ENCODE data around the gene FAM163B. TPM values are rescaled to one million over a fixed set of nuclear protein-coding genes. Genes with fewer than 3 reads are reported as not detected.
A peak's percentile ranks its signal among the peaks of the same experiment; 100 is the strongest.

Gene FAM163B
- total RNA-seq, 6 donors from 2014 or later = not detected

DNA sequence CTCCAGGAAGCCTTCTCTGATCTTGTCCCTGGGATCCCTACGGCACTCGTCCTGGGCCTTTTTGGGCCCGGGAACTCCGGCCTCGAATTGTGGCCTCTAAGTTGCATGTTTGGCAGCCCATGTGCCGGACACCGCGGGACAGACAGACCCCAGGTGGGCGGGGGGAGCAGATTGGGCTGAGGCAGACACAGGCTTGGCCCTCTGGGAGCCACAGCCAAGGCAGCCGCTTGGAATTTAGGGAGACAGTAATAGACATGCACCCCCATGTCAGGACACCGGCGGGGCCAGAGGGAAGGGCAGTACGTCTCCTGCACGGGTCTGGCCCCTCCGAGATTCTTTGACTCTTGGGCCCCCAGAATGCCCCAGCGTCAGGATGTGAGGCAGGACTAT is 38.5 kb downstream of the FAM163B start:
- Histone ChIP-seq H3K27ac (peak overlapping the region in 1 of 4 donors; percentile 35), H3K4me1 (peaks cover 11 to 32% (median 19%) of the 10 kb centered on the region in 4 donors), H3K27me3 (no peaks in the 10 kb centered on the region), H3K36me3 (peaks cover 0 to 11% (median 3%) of the 10 kb centered on the region in 4 donors), H3K9me3 (no peaks in the 10 kb centered on the region), H3K4me3 (no peak overlapping the region)
- no peak for TF ChIP-seq EP300 (IDR thresholded peaks at IDR 0.05)
- TF ChIP-seq POLR2AphosphoS5 (IDR thresholded peaks at IDR 0.05) = no peak
- no peak for TF ChIP-seq POLR2A (IDR thresholded peaks at IDR 0.05)
- TF ChIP-seq, protein P1, sequence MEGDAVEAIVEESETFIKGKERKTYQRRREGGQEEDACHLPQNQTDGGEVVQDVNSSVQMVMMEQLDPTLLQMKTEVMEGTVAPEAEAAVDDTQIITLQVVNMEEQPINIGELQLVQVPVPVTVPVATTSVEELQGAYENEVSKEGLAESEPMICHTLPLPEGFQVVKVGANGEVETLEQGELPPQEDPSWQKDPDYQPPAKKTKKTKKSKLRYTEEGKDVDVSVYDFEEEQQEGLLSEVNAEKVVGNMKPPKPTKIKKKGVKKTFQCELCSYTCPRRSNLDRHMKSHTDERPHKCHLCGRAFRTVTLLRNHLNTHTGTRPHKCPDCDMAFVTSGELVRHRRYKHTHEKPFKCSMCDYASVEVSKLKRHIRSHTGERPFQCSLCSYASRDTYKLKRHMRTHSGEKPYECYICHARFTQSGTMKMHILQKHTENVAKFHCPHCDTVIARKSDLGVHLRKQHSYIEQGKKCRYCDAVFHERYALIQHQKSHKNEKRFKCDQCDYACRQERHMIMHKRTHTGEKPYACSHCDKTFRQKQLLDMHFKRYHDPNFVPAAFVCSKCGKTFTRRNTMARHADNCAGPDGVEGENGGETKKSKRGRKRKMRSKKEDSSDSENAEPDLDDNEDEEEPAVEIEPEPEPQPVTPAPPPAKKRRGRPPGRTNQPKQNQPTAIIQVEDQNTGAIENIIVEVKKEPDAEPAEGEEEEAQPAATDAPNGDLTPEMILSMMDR (IDR thresholded peaks at IDR 0.05) = no peak
- ATAC-seq (ENCODE audit: low FRiP score in 2 of 2) = no peak
- DNase-seq = peak in 1 of 2 donors; percentile 62
- 85 to 87% methylated on average over 8 to 16 of the region's 16 CpGs for WGBS, 2 donors

DNA sequence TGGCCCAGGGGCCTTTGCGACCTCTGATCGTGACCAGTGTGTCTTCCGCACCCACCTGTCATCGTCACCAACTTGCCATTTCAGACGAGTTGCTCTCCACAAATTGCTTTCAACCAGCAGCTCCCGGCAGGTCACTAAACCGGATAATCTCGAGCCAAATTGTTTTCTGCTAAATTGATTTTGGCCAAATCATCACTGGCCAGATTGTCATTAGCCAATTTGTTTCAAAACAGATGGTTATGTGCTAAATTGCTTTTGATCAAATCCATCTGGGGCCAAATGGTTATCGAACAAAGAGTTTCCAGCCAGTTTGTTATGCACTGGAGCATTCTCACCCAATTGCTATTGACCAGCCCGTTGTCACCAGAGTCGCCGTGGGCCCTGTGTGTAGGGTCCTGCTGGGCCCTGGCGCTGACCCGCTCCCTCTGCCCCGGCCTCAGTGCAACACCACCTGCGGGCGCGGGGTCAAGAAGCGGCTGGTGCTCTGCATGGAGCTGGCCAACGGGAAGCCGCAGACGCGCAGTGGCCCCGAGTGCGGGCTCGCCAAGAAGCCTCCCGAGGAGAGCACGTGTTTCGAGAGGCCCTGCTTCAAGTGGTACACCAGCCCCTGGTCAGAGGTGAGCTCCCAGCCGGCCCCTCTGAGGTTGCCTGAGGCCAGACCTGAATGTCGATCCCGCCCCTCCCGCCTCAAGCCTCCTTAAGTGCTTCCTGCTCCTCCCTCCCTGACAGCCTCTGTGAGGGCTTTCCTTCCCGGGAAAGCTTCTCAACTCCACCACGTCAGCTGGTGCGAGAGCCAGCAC is 39.1 kb downstream of the FAM163B start:
- no peaks in the 10 kb centered on the region for H3K27me3 ChIP-seq
- H3K4me3 ChIP-seq = no peak overlapping the region
- H3K27ac ChIP-seq = no peak overlapping the region
- TF ChIP-seq, protein P1 (IDR thresholded peaks at IDR 0.05) = no peak
- no peak for TF ChIP-seq POLR2A (IDR thresholded peaks at IDR 0.05)
- TF ChIP-seq POLR2AphosphoS5 (IDR thresholded peaks at IDR 0.05) = no peak
- no peak for TF ChIP-seq EP300 (IDR thresholded peaks at IDR 0.05)
- 78 to 80% methylated on average over 12 to 31 of the region's 36 CpGs for WGBS, 2 donors
- ATAC-seq (ENCODE audit: low FRiP score in 2 of 2) (peak in 1 of 2 donors; percentile 58), DNase-seq (peak; percentile 86 to 89)
- H3K4me1 ChIP-seq = peaks cover 11 to 32% (median 19%) of the 10 kb centered on the region in 4 donors
- H3K9me3 ChIP-seq = no peaks in the 10 kb centered on the region
- H3K36me3 ChIP-seq = peaks cover 0 to 11% (median 2%) of the 10 kb centered on the region in 4 donors

DNA sequence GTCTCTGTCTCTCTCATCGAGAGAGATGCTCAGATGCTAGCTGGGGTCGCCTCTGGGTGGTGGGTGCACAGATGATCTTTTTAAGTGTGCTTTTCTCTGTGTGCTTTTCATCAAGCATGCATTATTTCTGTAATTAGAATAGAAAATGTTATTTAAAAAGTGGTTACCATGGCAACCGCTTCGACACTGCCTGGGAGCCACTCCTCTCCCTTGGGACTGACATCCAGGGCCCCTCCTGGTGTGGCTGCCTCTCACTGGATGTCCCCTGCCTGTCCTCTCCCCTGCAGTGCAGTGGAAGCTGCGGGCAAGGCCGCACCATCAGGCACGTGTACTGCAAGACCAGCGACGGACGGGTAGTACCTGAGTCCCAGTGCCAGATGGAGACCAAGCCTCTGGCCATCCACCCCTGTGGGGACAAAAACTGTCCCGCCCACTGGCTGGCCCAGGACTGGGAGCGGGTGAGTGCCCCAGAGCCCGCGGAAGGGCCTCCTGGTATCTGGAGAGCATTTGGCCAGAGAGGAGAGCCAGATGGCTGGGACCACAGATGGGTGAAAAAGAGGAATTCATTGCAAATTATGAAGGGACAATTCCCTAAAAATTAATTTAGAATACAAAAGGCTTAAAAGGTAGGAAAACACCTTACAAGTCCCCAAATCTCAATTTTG is 39.9 kb downstream of the FAM163B start:
- Histone ChIP-seq H3K4me1 (peaks cover 11 to 32% (median 19%) of the 10 kb centered on the region in 4 donors), H3K27ac (no peak overlapping the region), H3K27me3 (no peaks in the 10 kb centered on the region), H3K9me3 (no peaks in the 10 kb centered on the region), H3K4me3 (no peak overlapping the region), H3K36me3 (peaks cover 0 to 6% (median 0%) of the 10 kb centered on the region in 4 donors)
- ATAC-seq (ENCODE audit: low FRiP score in 2 of 2) (no peak), DNase-seq (peak in 1 of 2 donors; percentile 65)
- TF ChIP-seq POLR2AphosphoS5 (IDR thresholded peaks at IDR 0.05) (no peak), POLR2A (IDR thresholded peaks at IDR 0.05) (no peak), EP300 (IDR thresholded peaks at IDR 0.05) (no peak)
- TF ChIP-seq, protein P1 (IDR thresholded peaks at IDR 0.05) = no peak
- 87 to 90% methylated on average over 11 to 14 of the region's 14 CpGs for WGBS, 2 donors

DNA sequence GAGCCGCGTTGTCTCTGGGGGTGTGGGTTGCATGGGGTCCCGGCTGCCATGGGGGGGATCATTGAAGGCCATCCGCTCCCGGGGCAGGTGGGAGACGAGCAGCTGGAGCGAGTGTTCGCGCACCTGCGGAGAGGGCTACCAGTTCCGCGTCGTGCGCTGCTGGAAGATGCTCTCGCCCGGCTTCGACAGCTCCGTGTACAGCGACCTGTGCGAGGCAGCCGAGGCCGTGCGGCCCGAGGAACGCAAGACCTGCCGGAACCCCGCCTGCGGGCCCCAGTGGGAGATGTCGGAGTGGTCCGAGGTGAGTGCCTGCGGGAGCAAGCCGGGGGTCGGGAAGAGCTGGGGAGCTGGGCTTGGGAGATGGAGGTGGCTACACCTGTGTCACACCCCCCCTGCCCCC is 41.0 kb downstream of the FAM163B start:
- WGBS, 2 donors = 88 to 97% methylated on average over 32 to 33 of the region's 33 CpGs
- DNase-seq = peak in 1 of 2 donors; percentile 84
- H3K4me3 ChIP-seq = no peak overlapping the region
- no peak for ATAC-seq (ENCODE audit: low FRiP score in 2 of 2)
- TF ChIP-seq, protein P1 (IDR thresholded peaks at IDR 0.05) = no peak
- no peak for TF ChIP-seq POLR2A (IDR thresholded peaks at IDR 0.05)
- no peak for TF ChIP-seq POLR2AphosphoS5 (IDR thresholded peaks at IDR 0.05)
- TF ChIP-seq EP300 (IDR thresholded peaks at IDR 0.05) = no peak
- no peaks in the 10 kb centered on the region for H3K27me3 ChIP-seq
- H3K36me3 ChIP-seq = peaks cover 0 to 6% (median 0%) of the 10 kb centered on the region in 4 donors
- H3K9me3 ChIP-seq = no peaks in the 10 kb centered on the region
- H3K4me1 ChIP-seq = peaks cover 13 to 35% (median 22%) of the 10 kb centered on the region in 4 donors
- no peak overlapping the region for H3K27ac ChIP-seq
